GM23338 (cell line): ENCODE measurements around the gene DCLK2.

Experiments used
- CTCF ChIP-seq, 2 experiments: fragments of 200-600 bp in 1 of 2; sonication (generic) in 1 of 2; conservative IDR thresholded peaks; 2 replicates each; pipeline versions ENCODE4 v1.5.1 to v1.6.1; 2016 to 2017; ENCODE audit warnings: antibody characterized with exemption in 2 of 2, low read depth in 2 of 2, mild to moderate bottlenecking in 2 of 2, moderate library complexity in 1 of 2
- EZH2 ChIP-seq: fragments of 200-600 bp; sonication (generic); IDR thresholded peaks from one replicate; pipeline ENCODE4 v1.8.0; 2017; ENCODE audit warnings: antibody characterized with exemption, mild to moderate bottlenecking, low read depth; ENCODE audit not compliant: unreplicated experiment
- POLR2AphosphoS5 ChIP-seq: IDR thresholded peaks from 2 replicates; pipeline ENCODE4 v1.6.1; 2016; ENCODE audit warnings: antibody characterized with exemption, low read depth
- STAT1 ChIP-seq: IDR thresholded peaks from one replicate; pipeline ENCODE4 v1.6.1; 2016; ENCODE audit warnings: antibody characterized with exemption; ENCODE audit not compliant: unreplicated experiment
- ZNF331 ChIP-seq: fragments of 250-450 bp; sonication (Bioruptor Pico); IDR thresholded peaks from 2 replicates; pipeline ENCODE4 v1.5.0; 2020; ENCODE audit warnings: low read depth, mild to moderate bottlenecking, moderate library complexity
- TF ChIP-seq, protein P1 (sequence below): IDR thresholded peaks from one replicate; pipeline ENCODE4 v1.6.1; 2018; ENCODE audit warnings: antibody characterized with exemption; ENCODE audit not compliant: unreplicated experiment

DNA sequence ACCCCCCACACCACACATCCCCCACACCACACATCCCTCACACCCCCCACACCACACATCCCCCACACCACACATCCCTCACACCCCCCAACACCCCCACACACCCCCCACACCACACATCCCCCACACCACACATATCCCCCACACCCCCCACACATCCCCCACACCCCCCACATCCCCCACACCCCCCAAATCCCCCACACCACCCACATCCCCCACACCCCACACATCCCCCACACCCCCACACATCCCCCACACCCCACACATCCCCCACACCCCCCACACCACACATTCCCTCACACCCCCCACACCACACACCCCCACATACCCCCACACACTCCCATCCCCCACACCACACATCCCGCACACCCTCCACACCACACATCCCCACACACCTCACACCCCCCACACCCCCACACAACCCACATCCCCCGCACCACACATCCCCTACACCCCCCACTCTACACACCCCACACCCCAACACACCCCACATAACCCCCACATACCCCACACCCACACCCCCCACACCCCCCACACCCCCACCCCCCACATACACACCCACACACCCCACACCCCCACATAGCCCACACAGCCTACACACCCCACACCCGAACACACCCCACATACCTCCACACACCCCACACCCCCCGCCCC lies 172.9 kb downstream of the DCLK2 start:
- TF ChIP-seq CTCF (conservative IDR thresholded peaks at IDR 0.05; ENCODE audit: low read depth in 2 of 2) (no peak), POLR2AphosphoS5 (no peak), EZH2 (no peak), STAT1 (no peak), ZNF331 (no peak)
- TF ChIP-seq, protein P1, sequence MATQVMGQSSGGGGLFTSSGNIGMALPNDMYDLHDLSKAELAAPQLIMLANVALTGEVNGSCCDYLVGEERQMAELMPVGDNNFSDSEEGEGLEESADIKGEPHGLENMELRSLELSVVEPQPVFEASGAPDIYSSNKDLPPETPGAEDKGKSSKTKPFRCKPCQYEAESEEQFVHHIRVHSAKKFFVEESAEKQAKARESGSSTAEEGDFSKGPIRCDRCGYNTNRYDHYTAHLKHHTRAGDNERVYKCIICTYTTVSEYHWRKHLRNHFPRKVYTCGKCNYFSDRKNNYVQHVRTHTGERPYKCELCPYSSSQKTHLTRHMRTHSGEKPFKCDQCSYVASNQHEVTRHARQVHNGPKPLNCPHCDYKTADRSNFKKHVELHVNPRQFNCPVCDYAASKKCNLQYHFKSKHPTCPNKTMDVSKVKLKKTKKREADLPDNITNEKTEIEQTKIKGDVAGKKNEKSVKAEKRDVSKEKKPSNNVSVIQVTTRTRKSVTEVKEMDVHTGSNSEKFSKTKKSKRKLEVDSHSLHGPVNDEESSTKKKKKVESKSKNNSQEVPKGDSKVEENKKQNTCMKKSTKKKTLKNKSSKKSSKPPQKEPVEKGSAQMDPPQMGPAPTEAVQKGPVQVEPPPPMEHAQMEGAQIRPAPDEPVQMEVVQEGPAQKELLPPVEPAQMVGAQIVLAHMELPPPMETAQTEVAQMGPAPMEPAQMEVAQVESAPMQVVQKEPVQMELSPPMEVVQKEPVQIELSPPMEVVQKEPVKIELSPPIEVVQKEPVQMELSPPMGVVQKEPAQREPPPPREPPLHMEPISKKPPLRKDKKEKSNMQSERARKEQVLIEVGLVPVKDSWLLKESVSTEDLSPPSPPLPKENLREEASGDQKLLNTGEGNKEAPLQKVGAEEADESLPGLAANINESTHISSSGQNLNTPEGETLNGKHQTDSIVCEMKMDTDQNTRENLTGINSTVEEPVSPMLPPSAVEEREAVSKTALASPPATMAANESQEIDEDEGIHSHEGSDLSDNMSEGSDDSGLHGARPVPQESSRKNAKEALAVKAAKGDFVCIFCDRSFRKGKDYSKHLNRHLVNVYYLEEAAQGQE: no peak
